Adrenal gland (tissue), 12 donors: ENCODE measurements around the gene PIAS1. TPM values are rescaled to one million over a fixed set of nuclear protein-coding genes. Genes with fewer than 3 reads are reported as not detected.

Source experiments
- DNase-seq, 7 donors: peaks; one replicate each; pipeline ENCODE4 v3.0.0-alpha.2; 2019 to 2020
- H3K27ac ChIP-seq, 5 donors: fragments of 200-600 bp; sonication (generic) in 4 of 5; 1 replicate in 3 of 5; 2 replicates in 2 of 5; pipeline versions ENCODE4 v1.5.1 to v1.8.0; 2016 to 2020; ENCODE audit warnings: mild to moderate bottlenecking in 1 of 5
- H3K27me3 ChIP-seq: fragments of 200-600 bp; 2 replicates; pipeline ENCODE4 v1.8.0; 2021
- H3K36me3 ChIP-seq, 2 donors: fragments of 200-600 bp; replicated peaks in 1 of 2; 1 replicate in 1 of 2; 2 replicates in 1 of 2; pipeline versions ENCODE4 v1.5.1 to v1.8.0; 2018 to 2022
- H3K4me1 ChIP-seq, 2 donors: fragments of 200-600 bp; replicated peaks in 1 of 2; 1 replicate in 1 of 2; 2 replicates in 1 of 2; pipeline versions ENCODE4 v1.5.1 to v1.8.0; 2018 to 2021
- H3K4me3 ChIP-seq, 4 donors: fragments of 200-600 bp; sonication (generic) in 3 of 4; one replicate each; pipeline ENCODE4 v1.5.1; 2016 to 2018
- H3K9me3 ChIP-seq, 3 donors: fragments of 200-600 bp; sonication (generic) in 1 of 3; replicated peaks in 1 of 3; 1 replicate in 2 of 3; 2 replicates in 1 of 3; pipeline versions ENCODE4 v1.5.1 to v1.8.0; 2016 to 2021
- CTCF ChIP-seq, 6 experiments: fragments of 450-650 bp in 4 of 6; fragments of 200-600 bp in 2 of 6; sonication (generic) in 1 of 6; IDR thresholded peaks; 1 replicate in 5 of 6; 2 replicates in 1 of 6; pipeline versions ENCODE4 v1.5.1 to v1.8.0; 2016 to 2021; ENCODE audit warnings: antibody characterized with exemption in 6 of 6, mild to moderate bottlenecking in 2 of 6, moderate library complexity in 1 of 6
- POLR2A ChIP-seq, 2 donors: fragments of 450-650 bp; IDR thresholded peaks; one replicate each; pipeline ENCODE4 v1.6.1; 2017; ENCODE audit warnings: antibody characterized with exemption in 2 of 2, mild to moderate bottlenecking in 2 of 2, moderate library complexity in 1 of 2
- WGBS, 4 donors: extraction: QIAGEN DNeasy Blood & Tissue Kit in 2 of 4; methylation state at CpG; one replicate each; pipeline versions ENCODE4 v1.1.5 to v1.1.7; 2013 to 2017; 5-methylcytosine and 5-hydroxymethylcytosine counted together
- intact Hi-C, 2 donors: fragments of 100-400 bp; cut with DNase I; formaldehyde crosslinking; loops; one replicate each; pipeline versions ENCODE4 v1.14.1 to v1.15.0; 2022 to 2023
- polyA plus RNA-seq, 3 donors: library from polyadenylated mRNA; stranded (reverse); fragments of 200-250 nt in 2 of 3; fragments of 350-450 nt in 1 of 3; fragmentation: Illumina TruSeq in 1 of 3; extraction: RNeasy Lipid Tissue Mini Kit (QIAGEN cat#74804) in 1 of 3; gene quantifications; one replicate each; pipeline ENCODE4 v1.2.3, GENCODE V29; 2013 to 2014
- total RNA-seq, 9 donors: library from RNA; depleted of rRNA in 4 of 9; stranded (reverse); fragments of >200 nt in 4 of 9; fragments of 120-200 nt in 1 of 9; fragmentation: NEBNext Ultra II Directional in 1 of 9; extraction: Animal tissue kit (Norgen Biotek cat#: 25700) in 1 of 9; gene quantifications; one replicate each; pipeline versions ENCODE4 v1.1.0 to v1.2.4, GENCODE V29; 2013 to 2023
- donor health status: healthy with polysubstance abuse.
- donor health status: Bipolar disorder and iron deficiency.
- donor health status: DM: yes; HTN: yes; CAD: no.
- donor health status: DM: no; HTN: no; CAD: no.
- donor health status: DM: no; HTN: no; CAD: no.
- donor health status: DM: yes; HTN: yes; CAD: no.

PIAS1 gene
- total and polyA plus RNA-seq, 12 donors, result 12.7 to 60.0 (median 38.8) TPM

GRCh38 chr15:68204361-68204760 is 150.2 kb downstream of the PIAS1 start:
- peaks cover 25 to 40% of the 10 kb centered on the region in 2 donors for H3K4me1 ChIP-seq
- no peaks in the 10 kb centered on the region for H3K36me3 ChIP-seq
- peak in 2 of 7 donors; percentile 10 to 47 for DNase-seq
- intact Hi-C loops, result no loop called here
- H3K9me3 ChIP-seq, result no peaks in the 10 kb centered on the region
- no peak for TF ChIP-seq CTCF (IDR thresholded peaks at IDR 0.05)
- TF ChIP-seq POLR2A (IDR thresholded peaks at IDR 0.05), result no peak
- no peak overlapping the region for H3K4me3 ChIP-seq
- peak overlapping the region in 1 of 5 donors; percentile 79 for H3K27ac ChIP-seq
- H3K27me3 ChIP-seq, result no peaks in the 10 kb centered on the region
- WGBS, 4 donors, result 91 to 100% (median 96%) methylated on average over 3 to 7 of the region's 7 CpGs

- 30 to 58% (median 37%) methylated on average over 6 to 16 of the region's 16 CpGs for WGBS, 4 donors
- H3K4me1 ChIP-seq, result peaks cover 21 to 34% of the 10 kb centered on the region in 2 donors
- H3K9me3 ChIP-seq, result no peaks in the 10 kb centered on the region
- H3K4me3 ChIP-seq, result peak within 1 kb of the TSS in 1 of 4 donors; percentile 1
- peak within 1 kb of the TSS in 2 of 5 donors; percentile 32 to 79 for H3K27ac ChIP-seq
- no peak for TF ChIP-seq CTCF (IDR thresholded peaks at IDR 0.05)
- TF ChIP-seq POLR2A (IDR thresholded peaks at IDR 0.05), result peak in 1 of 2 donors; percentile 37
- intact Hi-C loops, result loop anchor here (5.0 kb wide), 1 partner anchor 343 kb away; no protein-coding TSS in a partner anchor
- H3K27me3 ChIP-seq, result no peaks in the 10 kb centered on the region
- peak; percentile 66 to 84 (median 81) for DNase-seq
- no peaks in the 10 kb centered on the region for H3K36me3 ChIP-seq
Observed at GRCh38 chr15:68204776-68205557, 150.9 kb downstream of the PIAS1 start, which contains the start of gene CALML4. Gene CALML4 (minus strand): TSS chr15:68205332. CDS start chr15:68205247, 85 bp downstream.

DNA sequence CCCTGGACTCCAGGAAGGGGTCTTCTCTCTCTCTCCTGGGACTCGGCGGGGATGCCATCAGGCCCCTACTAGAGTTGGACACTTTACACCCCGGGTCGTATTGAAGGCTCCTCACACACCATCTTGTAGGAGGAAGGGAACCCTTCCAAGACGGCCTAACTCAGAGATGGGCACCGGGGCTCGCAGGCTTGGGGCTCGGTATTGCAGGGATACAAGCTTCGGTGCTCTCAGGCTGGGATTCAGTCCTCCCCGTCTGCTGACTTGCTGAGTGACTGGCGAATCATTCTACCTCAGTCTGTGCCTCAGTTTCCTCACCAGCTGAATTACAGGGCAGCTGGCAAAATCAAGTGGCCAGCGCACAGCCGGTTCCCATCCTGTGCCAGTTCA is 151.4 kb downstream of the PIAS1 start:
- Histone ChIP-seq H3K36me3 (no peaks in the 10 kb centered on the region), H3K27me3 (no peaks in the 10 kb centered on the region), H3K27ac (peak overlapping the region in 2 of 5 donors; percentile 32 to 79), H3K4me3 (peak overlapping the region in 1 of 4 donors; percentile 1), H3K9me3 (no peaks in the 10 kb centered on the region), H3K4me1 (peaks cover 15 to 28% of the 10 kb centered on the region in 2 donors)
- no peak for TF ChIP-seq POLR2A (IDR thresholded peaks at IDR 0.05)
- TF ChIP-seq CTCF (IDR thresholded peaks at IDR 0.05), result no peak
- intact Hi-C loops, result loop anchor here (5.0 kb wide), 1 partner anchor 343 kb away; no protein-coding TSS in a partner anchor
- peak in 1 of 7 donors; percentile 18 for DNase-seq
- 60 to 82% (median 78%) methylated on average over 2 to 13 of the region's 13 CpGs for WGBS, 4 donors

- intact Hi-C loops, result loop anchor here (5.0 kb wide), 1 partner anchor 344 kb away; no protein-coding TSS in a partner anchor
- H3K4me3 ChIP-seq, result peak overlapping the region in 1 of 4 donors; percentile 1
- H3K27ac ChIP-seq, result peak overlapping the region in 2 of 5 donors; percentile 32 to 79
- H3K36me3 ChIP-seq, result no peaks in the 10 kb centered on the region
- peak; percentile 50 to 74 (median 59) for DNase-seq
- peaks cover 12 to 23% of the 10 kb centered on the region in 2 donors for H3K4me1 ChIP-seq
- WGBS, 4 donors, result 66 to 80% (median 74%) methylated on average over 10 to 14 of the region's 14 CpGs
- no peaks in the 10 kb centered on the region for H3K9me3 ChIP-seq
- no peak for TF ChIP-seq POLR2A (IDR thresholded peaks at IDR 0.05)
- no peak for TF ChIP-seq CTCF (IDR thresholded peaks at IDR 0.05)
- no peaks in the 10 kb centered on the region for H3K27me3 ChIP-seq
Observed at GRCh38 chr15:68205954-68206539, 151.9 kb downstream of the PIAS1 start.
